GM18858 (cell line): ENCODE results near the gene CXorf51A.
"Not testable (repeated sequence)": the region's sequence is repeated elsewhere in the genome, so short reads cannot be mapped to it uniquely, and the experiment has no call there.

Experiments used
- ATAC-seq: cut with Tn5 transposase; IDR thresholded peaks from one replicate; pipeline ENCODE4 v1.9.1; 2021; ENCODE audit not compliant: unreplicated experiment

Gene CXorf51A

GRCh38 chrX:146814644-146815043, at the start of gene CXorf51A:
Gene CXorf51A, minus strand, starts transcription at chrX:146814744. Its CDS starts 21 bp downstream, at chrX:146814723.
- ATAC-seq, result not testable (repeated sequence)

- no peak for ATAC-seq
Measured at GRCh38 chrX:146863566-146863965, 49.0 kb upstream of the CXorf51A start.

- no peak for ATAC-seq
Measured at GRCh38 chrX:146854281-146854680, 39.7 kb upstream of the CXorf51A start.

GRCh38 chrX:146831994-146832393, 17.4 kb upstream of the CXorf51A start:
- no peak for ATAC-seq

- not testable (repeated sequence) for ATAC-seq
Measured at GRCh38 chrX:146809471-146809870, 5.1 kb downstream of the CXorf51A start, which contains the start of gene CXorf51B. Gene CXorf51B, plus strand, starts transcription at chrX:146809771. Its CDS starts 21 bp downstream, at chrX:146809792.
